ENCODE results near the gene COLEC12.

DNA sequence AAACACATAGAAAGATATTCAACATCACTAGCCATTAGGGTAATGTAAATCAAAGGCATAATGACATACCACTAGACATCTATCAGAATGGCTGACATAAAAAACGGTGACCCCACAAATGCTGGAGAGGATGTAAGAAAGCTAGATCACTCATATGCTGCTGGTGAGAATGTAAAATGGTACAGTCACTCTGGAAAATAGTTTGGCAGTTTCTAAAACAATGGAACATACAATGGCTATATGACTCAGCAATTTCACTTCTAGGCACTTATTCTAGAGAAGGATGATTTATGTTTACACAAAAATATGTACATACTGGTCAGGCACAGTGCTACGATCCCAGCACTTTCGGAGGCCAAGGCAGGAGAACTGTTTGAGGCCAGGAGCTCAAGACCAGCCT lies 87.3 kb downstream of the COLEC12 start:
- no peak for TF ChIP-seq EZH2 (IDR thresholded peaks at IDR 0.05)
- TF ChIP-seq POLR2AphosphoS5 (IDR thresholded peaks at IDR 0.05; ENCODE audit: borderline replicate concordance, low read depth, low read length), result no peak
- no peak for TF ChIP-seq FOXP2 (optimal IDR thresholded peaks at IDR 0.05; ENCODE audit: control extremely low read depth, extremely low read length, insufficient read depth)
